Activated T-helper 1 cell treated with anti-CD3 and anti-CD28 coated beads, Interleukin-12 subunit alpha, Interleukin-12 subunit beta, Interleukin-2, Interleukin-4 antibody, amounts not matched to agents 30 ng/mL and 10 ng/mL and 1 ng/mL, durations not matched to agents 14 hours and 24 hours and 36 hours (primary cell): ENCODE results near the gene RNF215. TPM values are rescaled to one million over a fixed set of nuclear protein-coding genes. Genes with fewer than 3 reads are reported as not detected.

ENCODE experiments used
- DNase-seq: peaks from one replicate; pipeline ENCODE4 v3.0.0; 2021; ENCODE audit warnings: low spot score
- H3K27ac Mint-ChIP-seq: one replicate; pipeline ENCODE4 v1.8.0; 2021; ENCODE audit warnings: mild to moderate bottlenecking, mixed read lengths
- H3K27me3 Mint-ChIP-seq: one replicate; pipeline ENCODE4 v1.8.0; 2022; ENCODE audit warnings: mild to moderate bottlenecking, moderate library complexity, mixed read lengths; ENCODE audit not compliant: insufficient read depth
- H3K36me3 Mint-ChIP-seq: one replicate; pipeline ENCODE4 v1.8.0; 2021; ENCODE audit warnings: low read depth, mixed read lengths
- H3K4me1 Mint-ChIP-seq: one replicate; pipeline ENCODE4 v1.8.0; 2021; ENCODE audit warnings: low read depth, mixed read lengths
- H3K4me3 Mint-ChIP-seq: one replicate; pipeline ENCODE4 v1.8.0; 2021; ENCODE audit warnings: mild to moderate bottlenecking, moderate library complexity, mixed read lengths
- H3K9me3 Mint-ChIP-seq: one replicate; pipeline ENCODE4 v1.8.0; 2021; ENCODE audit warnings: mixed read lengths
- intact Hi-C: fragments of 100-400 bp; cut with micrococcal nuclease; formaldehyde crosslinking; loops from one replicate; pipeline ENCODE4 v1.15.1; 2024
- total RNA-seq: library from RNA; stranded (reverse); gene quantifications from 2 replicates; pipeline ENCODE4 v1.2.3, GENCODE V29; 2022

The RNF215 gene
- total RNA-seq, 1 donor from 2014 or later, result 10.3 TPM

DNA sequence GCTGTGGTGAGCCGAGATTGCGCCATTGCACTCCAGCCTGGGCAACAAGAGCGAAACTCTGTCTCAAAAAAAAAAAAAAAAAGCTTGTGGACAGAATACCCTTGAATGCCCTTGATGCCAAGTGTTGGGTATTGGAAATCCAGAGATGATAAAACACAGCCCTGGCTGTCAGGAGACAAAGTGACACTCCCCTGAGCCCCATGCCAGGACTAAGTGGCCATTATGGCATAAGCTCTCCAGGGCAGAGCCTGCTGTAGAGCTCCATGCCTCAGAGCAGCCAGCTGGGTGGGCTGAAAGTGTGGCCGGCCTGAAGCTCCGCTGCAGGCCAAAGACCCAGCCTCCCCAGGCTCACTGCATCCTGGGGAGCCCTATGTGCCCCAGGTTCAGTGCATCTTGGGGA lies 4.9 kb downstream of the RNF215 start:
- no peak for DNase-seq
- Mint-ChIP-seq H3K27me3 (peaks cover 1% of the 10 kb centered on the region), H3K9me3 (no peaks in the 10 kb centered on the region), H3K36me3 (peaks cover 2% of the 10 kb centered on the region), H3K27ac (no peak overlapping the region), H3K4me1 (peaks cover 7% of the 10 kb centered on the region), H3K4me3 (no peak overlapping the region)
- intact Hi-C loops, result no loop called here

DNA sequence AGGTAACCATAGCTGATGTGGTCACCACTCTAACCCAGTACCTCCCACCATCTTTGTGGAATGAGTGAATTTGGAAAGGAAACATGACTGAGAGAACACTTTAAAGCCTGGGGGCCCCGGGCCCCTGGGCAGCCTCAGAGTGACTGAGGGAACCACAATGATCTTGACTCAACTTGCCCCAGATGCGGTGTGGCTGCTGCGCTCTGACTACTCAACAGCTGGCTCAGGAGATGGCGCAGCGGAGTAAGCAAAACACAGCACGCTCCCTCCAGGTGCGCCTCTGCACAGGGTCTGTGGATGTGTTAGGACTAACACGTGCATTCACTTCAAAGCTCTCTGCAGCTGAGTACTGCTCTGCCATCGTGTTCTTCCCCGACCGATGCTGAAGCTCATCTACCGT lies 5.9 kb downstream of the RNF215 start:
- Mint-ChIP-seq H3K27ac (no peak overlapping the region), H3K9me3 (no peaks in the 10 kb centered on the region), H3K27me3 (peaks cover 1% of the 10 kb centered on the region), H3K4me1 (peaks cover 3% of the 10 kb centered on the region), H3K36me3 (peaks cover 2% of the 10 kb centered on the region), H3K4me3 (no peak overlapping the region)
- DNase-seq, result no peak
- intact Hi-C loops, result no loop called here

DNA sequence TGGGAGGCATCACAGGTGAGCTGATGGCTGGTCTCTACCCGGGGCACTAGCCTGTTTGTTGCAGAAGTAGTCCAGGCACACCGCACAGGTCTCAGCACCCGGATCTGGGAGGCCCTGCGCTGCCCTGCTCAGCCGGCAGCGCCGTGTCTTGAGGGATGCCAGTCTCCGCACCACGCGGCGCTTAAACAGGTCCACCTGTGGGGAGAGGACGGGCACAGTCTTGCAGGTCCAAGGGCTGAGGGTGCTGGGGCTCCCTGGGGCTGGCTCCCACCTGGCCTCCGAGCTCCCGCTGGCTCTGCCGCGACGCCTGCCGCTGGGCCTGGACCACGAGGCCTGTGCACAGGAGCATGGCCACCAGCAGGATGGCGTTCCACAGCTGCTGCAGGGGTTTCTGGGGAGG lies 7.2 kb downstream of the RNF215 start:
- H3K27me3 Mint-ChIP-seq, result peaks cover 1% of the 10 kb centered on the region
- intact Hi-C loops, result no loop called here
- H3K4me3 Mint-ChIP-seq, result no peak overlapping the region
- no peaks in the 10 kb centered on the region for H3K9me3 Mint-ChIP-seq
- DNase-seq, result no peak
- no peaks in the 10 kb centered on the region for H3K4me1 Mint-ChIP-seq
- H3K27ac Mint-ChIP-seq, result no peak overlapping the region
- no peaks in the 10 kb centered on the region for H3K36me3 Mint-ChIP-seq

GRCh38 chr22:30375312-30375849 lies 11.8 kb downstream of the RNF215 start:
- no peaks in the 10 kb centered on the region for H3K4me1 Mint-ChIP-seq
- H3K27me3 Mint-ChIP-seq, result no peaks in the 10 kb centered on the region
- H3K4me3 Mint-ChIP-seq, result no peak overlapping the region
- intact Hi-C loops, result no loop called here
- H3K9me3 Mint-ChIP-seq, result no peaks in the 10 kb centered on the region
- H3K36me3 Mint-ChIP-seq, result no peaks in the 10 kb centered on the region
- H3K27ac Mint-ChIP-seq, result no peak overlapping the region
- no peak for DNase-seq

DNA sequence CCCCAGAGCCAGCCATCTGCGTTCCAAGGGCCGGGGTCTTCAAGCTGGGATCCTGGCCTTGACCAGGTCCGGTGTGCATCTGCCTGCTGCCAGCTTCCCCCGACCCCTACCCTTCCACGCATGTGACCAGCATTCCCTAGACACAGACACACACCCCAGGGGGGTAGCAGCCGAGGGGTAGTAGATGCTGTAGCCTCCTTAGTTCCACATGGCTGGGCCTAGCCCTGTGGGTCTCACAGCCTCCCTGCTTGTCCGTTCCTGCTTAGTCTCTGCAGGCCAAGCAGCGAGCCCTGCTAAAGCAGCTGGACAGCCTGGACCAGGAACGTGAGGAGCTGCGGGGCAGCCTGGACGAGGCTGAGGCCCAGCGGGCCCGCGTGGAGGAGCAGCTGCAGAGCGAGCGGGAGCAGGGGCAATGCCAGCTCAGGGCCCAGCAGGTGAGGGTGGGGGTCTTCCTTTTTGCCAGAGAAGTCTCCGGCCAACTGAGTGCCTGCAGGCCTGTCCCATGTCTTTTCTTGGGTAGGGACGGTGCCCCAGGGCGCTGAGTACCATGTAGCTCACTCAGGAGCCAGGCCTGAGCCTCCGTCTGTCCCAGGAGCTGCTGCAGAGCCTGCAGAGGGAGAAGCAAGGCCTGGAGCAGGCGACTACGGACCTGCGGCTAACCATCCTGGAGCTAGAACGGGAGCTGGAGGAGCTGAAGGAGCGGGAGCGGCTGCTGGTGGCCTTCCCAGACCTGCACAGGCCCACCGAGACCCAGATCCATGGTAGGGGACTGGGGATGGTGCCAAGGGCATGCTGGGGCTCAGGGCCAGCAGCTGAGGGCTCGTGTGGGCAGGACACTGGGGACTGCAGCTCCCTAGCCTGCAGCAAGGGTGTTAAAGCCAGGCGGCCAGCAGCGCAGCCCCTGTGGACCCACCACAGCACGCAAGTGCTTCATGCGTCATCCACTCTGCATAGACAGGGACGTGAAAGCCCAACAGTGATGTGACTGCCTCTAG lies 13.6 kb downstream of the RNF215 start:
- H3K9me3 Mint-ChIP-seq, result no peaks in the 10 kb centered on the region
- no peak for DNase-seq
- intact Hi-C loops, result no loop called here
- H3K4me3 Mint-ChIP-seq, result no peak overlapping the region
- H3K36me3 Mint-ChIP-seq, result no peaks in the 10 kb centered on the region
- H3K4me1 Mint-ChIP-seq, result no peaks in the 10 kb centered on the region
- H3K27me3 Mint-ChIP-seq, result no peaks in the 10 kb centered on the region
- no peak overlapping the region for H3K27ac Mint-ChIP-seq

GRCh38 chr22:30372915-30373314 lies 14.3 kb downstream of the RNF215 start:
- no peak for DNase-seq
- no peak overlapping the region for H3K27ac Mint-ChIP-seq
- no peaks in the 10 kb centered on the region for H3K36me3 Mint-ChIP-seq
- H3K4me1 Mint-ChIP-seq, result no peaks in the 10 kb centered on the region
- H3K9me3 Mint-ChIP-seq, result no peaks in the 10 kb centered on the region
- intact Hi-C loops, result no loop called here
- no peak overlapping the region for H3K4me3 Mint-ChIP-seq
- no peaks in the 10 kb centered on the region for H3K27me3 Mint-ChIP-seq

- DNase-seq, result no peak
- H3K36me3 Mint-ChIP-seq, result no peaks in the 10 kb centered on the region
- intact Hi-C loops, result no loop called here
- H3K4me1 Mint-ChIP-seq, result no peaks in the 10 kb centered on the region
- no peaks in the 10 kb centered on the region for H3K9me3 Mint-ChIP-seq
- H3K27ac Mint-ChIP-seq, result no peak overlapping the region
- no peaks in the 10 kb centered on the region for H3K27me3 Mint-ChIP-seq
- H3K4me3 Mint-ChIP-seq, result no peak overlapping the region
Observed at GRCh38 chr22:30371981-30372380, 15.2 kb downstream of the RNF215 start.

- Mint-ChIP-seq H3K27me3 (no peaks in the 10 kb centered on the region), H3K36me3 (no peaks in the 10 kb centered on the region), H3K9me3 (no peaks in the 10 kb centered on the region), H3K4me3 (no peak overlapping the region), H3K4me1 (no peaks in the 10 kb centered on the region), H3K27ac (no peak overlapping the region)
- intact Hi-C loops, result no loop called here
- no peak for DNase-seq
Observed at GRCh38 chr22:30371321-30371720, 15.9 kb downstream of the RNF215 start.

GRCh38 chr22:30370641-30371230 lies 16.5 kb downstream of the RNF215 start:
- intact Hi-C loops, result no loop called here
- Mint-ChIP-seq H3K27ac (no peak overlapping the region), H3K4me1 (no peaks in the 10 kb centered on the region), H3K27me3 (no peaks in the 10 kb centered on the region), H3K36me3 (no peaks in the 10 kb centered on the region), H3K9me3 (no peaks in the 10 kb centered on the region), H3K4me3 (no peak overlapping the region)
- no peak for DNase-seq

GRCh38 chr22:30368420-30368819 lies 18.8 kb downstream of the RNF215 start:
- Mint-ChIP-seq H3K4me3 (no peak overlapping the region), H3K27me3 (no peaks in the 10 kb centered on the region), H3K9me3 (no peaks in the 10 kb centered on the region), H3K4me1 (no peaks in the 10 kb centered on the region), H3K36me3 (no peaks in the 10 kb centered on the region), H3K27ac (no peak overlapping the region)
- intact Hi-C loops, result no loop called here
- DNase-seq, result no peak

- Mint-ChIP-seq H3K4me1 (no peaks in the 10 kb centered on the region), H3K36me3 (no peaks in the 10 kb centered on the region), H3K27me3 (no peaks in the 10 kb centered on the region), H3K4me3 (no peak overlapping the region), H3K27ac (no peak overlapping the region), H3K9me3 (no peaks in the 10 kb centered on the region)
- intact Hi-C loops, result no loop called here
- DNase-seq, result no peak
Observed at GRCh38 chr22:30365891-30366290, 21.3 kb downstream of the RNF215 start.

- Mint-ChIP-seq H3K4me3 (no peak overlapping the region), H3K36me3 (no peaks in the 10 kb centered on the region), H3K27me3 (peaks cover 3% of the 10 kb centered on the region), H3K4me1 (peaks cover 4% of the 10 kb centered on the region), H3K27ac (no peak overlapping the region), H3K9me3 (no peaks in the 10 kb centered on the region)
- DNase-seq, result no peak
- intact Hi-C loops, result no loop called here
Observed at GRCh38 chr22:30362651-30363281, 24.4 kb downstream of the RNF215 start.
